ENCODE data around the gene BPHL. TPM values are rescaled to one million over a fixed set of nuclear protein-coding genes. Genes with fewer than 3 reads are reported as not detected.

The BPHL gene
- total RNA-seq, 2 experiments from 2014 or later = 9.7 to 20.9 TPM

DNA sequence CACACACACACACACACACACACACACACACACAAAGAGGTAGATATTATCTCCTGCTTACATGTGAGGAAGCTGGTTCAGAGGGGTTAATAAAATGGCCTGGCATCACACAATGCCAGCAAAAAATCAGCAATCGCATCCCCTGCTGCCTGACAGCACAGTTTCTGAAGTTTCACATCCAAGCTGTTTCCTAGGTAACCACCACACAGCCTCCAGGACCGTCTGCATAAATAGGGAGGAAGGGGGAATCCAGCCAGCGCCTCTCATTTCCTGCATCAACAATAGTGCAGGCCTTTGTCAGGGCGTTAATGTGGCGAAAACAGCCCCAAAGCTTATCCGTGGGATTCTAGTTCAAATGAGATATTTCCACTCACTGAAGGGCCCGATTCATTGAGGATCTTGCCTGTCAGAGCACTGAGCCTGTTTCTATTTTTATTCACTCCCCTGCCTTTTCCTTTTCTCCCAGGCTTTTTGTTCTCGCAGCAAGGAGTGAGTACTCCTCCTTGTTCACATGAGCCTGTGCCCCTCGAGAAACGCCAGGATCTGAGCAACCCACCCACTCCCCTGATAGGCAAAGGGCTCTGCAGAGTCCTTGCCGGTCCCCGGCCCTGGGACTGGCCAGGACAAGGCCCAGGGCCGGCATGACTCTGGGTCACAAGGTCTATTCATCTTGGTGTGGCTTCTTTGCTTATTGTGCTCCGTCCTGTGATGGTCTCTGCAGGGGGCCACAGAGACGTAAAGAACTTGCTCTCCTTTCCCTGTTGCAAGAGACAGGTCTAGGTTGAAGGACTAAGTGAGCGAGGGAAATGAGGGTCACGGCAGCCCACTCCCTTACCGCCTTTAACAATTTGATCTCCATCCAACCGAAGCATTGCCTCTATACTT is 76.3 kb downstream of the BPHL start:
- no TSS peak for BruUV-seq (replicated peaks)
- CTCF ChIA-PET (ENCODE audit: unreplicated experiment) = interaction anchor here (0.5 kb wide), 1 partner anchor 403 kb away, joined by 3 read pairs; no protein-coding TSS in a partner anchor
- H4K20me1 ChIP-seq (ENCODE audit: insufficient read depth, low read length) = no peaks in the 10 kb centered on the region
- H3K9me3 ChIP-seq (ENCODE audit: low read length) = no peaks in the 10 kb centered on the region
- TF ChIP-seq, protein P1, sequence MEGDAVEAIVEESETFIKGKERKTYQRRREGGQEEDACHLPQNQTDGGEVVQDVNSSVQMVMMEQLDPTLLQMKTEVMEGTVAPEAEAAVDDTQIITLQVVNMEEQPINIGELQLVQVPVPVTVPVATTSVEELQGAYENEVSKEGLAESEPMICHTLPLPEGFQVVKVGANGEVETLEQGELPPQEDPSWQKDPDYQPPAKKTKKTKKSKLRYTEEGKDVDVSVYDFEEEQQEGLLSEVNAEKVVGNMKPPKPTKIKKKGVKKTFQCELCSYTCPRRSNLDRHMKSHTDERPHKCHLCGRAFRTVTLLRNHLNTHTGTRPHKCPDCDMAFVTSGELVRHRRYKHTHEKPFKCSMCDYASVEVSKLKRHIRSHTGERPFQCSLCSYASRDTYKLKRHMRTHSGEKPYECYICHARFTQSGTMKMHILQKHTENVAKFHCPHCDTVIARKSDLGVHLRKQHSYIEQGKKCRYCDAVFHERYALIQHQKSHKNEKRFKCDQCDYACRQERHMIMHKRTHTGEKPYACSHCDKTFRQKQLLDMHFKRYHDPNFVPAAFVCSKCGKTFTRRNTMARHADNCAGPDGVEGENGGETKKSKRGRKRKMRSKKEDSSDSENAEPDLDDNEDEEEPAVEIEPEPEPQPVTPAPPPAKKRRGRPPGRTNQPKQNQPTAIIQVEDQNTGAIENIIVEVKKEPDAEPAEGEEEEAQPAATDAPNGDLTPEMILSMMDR (conservative IDR thresholded peaks at IDR 0.05; ENCODE audit: low read length) = no peak
- no peak for TF ChIP-seq EZH2phosphoT487 (IDR thresholded peaks at IDR 0.05; ENCODE audit: borderline replicate concordance, low read depth, low read length)
- H3K4me3 ChIP-seq (ENCODE audit: low read depth, low read length, poor library complexity, severe bottlenecking) = no peak overlapping the region
- H3K27ac ChIP-seq (ENCODE audit: low read depth, low read length, poor library complexity, severe bottlenecking) = no peak overlapping the region
- no peaks in the 10 kb centered on the region for H3K79me2 ChIP-seq (ENCODE audit: insufficient read depth, low read depth, low read length)
- DNase-seq (ENCODE audit: low spot score) = no peak
- POLR2A ChIA-PET = interaction anchor here (0.7 to 2.8 kb wide), 5 partner anchors 9 to 311 kb away, joined by 3 to 12 read pairs (median 4); no protein-coding TSS in a partner anchor
- no peaks in the 10 kb centered on the region for H3K9me2 ChIP-seq (ENCODE audit: insufficient read depth, low read length)
- H3K36me3 ChIP-seq (ENCODE audit: insufficient read depth, low read length) = no peaks in the 10 kb centered on the region
- H3K4me1 ChIP-seq (ENCODE audit: insufficient read depth, low read length, poor library complexity, severe bottlenecking) = no peaks in the 10 kb centered on the region
- H3K4me2 ChIP-seq (ENCODE audit: low read length) = no peak overlapping the region
- H2AFZ ChIP-seq (ENCODE audit: low read length) = no peak overlapping the region
- intact Hi-C loops (cut with micrococcal nuclease; ENCODE audit: unreplicated experiment) = no loop called here

DNA sequence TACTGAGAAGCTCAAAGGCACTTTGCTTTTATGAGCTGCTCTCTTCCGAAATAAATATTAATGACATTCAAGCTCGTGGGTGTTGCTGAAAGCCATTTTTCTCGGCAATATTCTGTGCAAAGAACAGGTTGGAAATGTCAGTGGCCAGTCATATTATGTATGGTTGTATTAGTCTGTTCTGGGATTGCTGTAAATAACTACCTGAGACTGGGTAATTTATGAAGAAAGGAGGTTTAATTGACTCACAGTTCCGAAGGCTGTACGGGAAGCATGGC is 76.8 kb downstream of the BPHL start:
- Histone ChIP-seq H3K9me2 (ENCODE audit: insufficient read depth, low read length) (no peaks in the 10 kb centered on the region), H3K27ac (ENCODE audit: low read depth, low read length, poor library complexity, severe bottlenecking) (no peak overlapping the region), H2AFZ (ENCODE audit: low read length) (peak overlapping the region; percentile 10; the same call in 1 of the 2 replicates), H3K9me3 (ENCODE audit: low read length) (no peaks in the 10 kb centered on the region), H4K20me1 (ENCODE audit: insufficient read depth, low read length) (no peaks in the 10 kb centered on the region), H3K4me1 (ENCODE audit: insufficient read depth, low read length, poor library complexity, severe bottlenecking) (no peaks in the 10 kb centered on the region), H3K79me2 (ENCODE audit: insufficient read depth, low read depth, low read length) (no peaks in the 10 kb centered on the region), H3K4me3 (ENCODE audit: low read depth, low read length, poor library complexity, severe bottlenecking) (no peak overlapping the region), H3K4me2 (ENCODE audit: low read length) (no peak overlapping the region), H3K36me3 (ENCODE audit: insufficient read depth, low read length) (no peaks in the 10 kb centered on the region)
- DNase-seq (ENCODE audit: low spot score) = no peak
- TF ChIP-seq, protein P1 (conservative IDR thresholded peaks at IDR 0.05; ENCODE audit: low read length) = no peak
- no TSS peak for BruUV-seq (replicated peaks)
- ChIA-PET POLR2A (interaction anchor here (0.7 kb wide), 1 partner anchor 32 kb away, joined by 3 read pairs; no protein-coding TSS in a partner anchor), CTCF (ENCODE audit: unreplicated experiment) (no interaction called here)
- intact Hi-C loops (cut with micrococcal nuclease; ENCODE audit: unreplicated experiment) = no loop called here
